Esophagus muscularis mucosa (tissue), 4 donors: Measurements from ENCODE around the gene GRID1. TPM values are rescaled to one million over a fixed set of nuclear protein-coding genes. Genes with fewer than 3 reads are reported as not detected.

Source experiments
- DNase-seq: peaks from one replicate; pipeline ENCODE4 v3.0.0-alpha.2; 2017; ENCODE audit errors: extremely low spot score
- H3K27ac ChIP-seq, 4 donors: fragments of 200-600 bp; sonication (generic); replicated peaks in 1 of 4; 1 replicate in 3 of 4; 2 replicates in 1 of 4; pipeline ENCODE4 v1.5.1; 2016 to 2019; ENCODE audit warnings: mild to moderate bottlenecking in 1 of 4
- H3K27me3 ChIP-seq, 4 donors: fragments of 200-600 bp; sonication (generic); one replicate each; pipeline versions ENCODE4 v1.5.1 to v1.6.0; 2016 to 2019
- H3K36me3 ChIP-seq, 4 donors: fragments of 200-600 bp; sonication (generic); one replicate each; pipeline ENCODE4 v1.5.1; 2016 to 2019
- H3K4me1 ChIP-seq, 4 donors: fragments of 200-600 bp; sonication (generic); one replicate each; pipeline ENCODE4 v1.5.1; 2016 to 2019
- H3K4me3 ChIP-seq, 4 donors: fragments of 200-600 bp; sonication (generic); 1 replicate in 2 of 4; 2 replicates in 2 of 4; pipeline ENCODE4 v1.5.1; 2016 to 2019; ENCODE audit warnings: mild to moderate bottlenecking in 4 of 4, moderate library complexity in 1 of 4
- H3K9me3 ChIP-seq, 4 donors: fragments of 200-600 bp; sonication (generic); 1 replicate in 3 of 4; 2 replicates in 1 of 4; pipeline ENCODE4 v1.5.1; 2016 to 2019
- CTCF ChIP-seq, 3 experiments: fragments of 200-600 bp in 2 of 3; fragments of 450-650 bp in 1 of 3; sonication (generic) in 2 of 3; IDR thresholded peaks; one replicate each; pipeline ENCODE4 v1.5.1; 2017 to 2019; ENCODE audit warnings: antibody characterized with exemption in 3 of 3, mild to moderate bottlenecking in 2 of 3, moderate library complexity in 1 of 3
- EP300 ChIP-seq: sonication (generic); formaldehyde crosslinking; IDR thresholded peaks from one replicate; pipeline ENCODE4 v1.6.1; 2017; ENCODE audit warnings: antibody characterized with exemption
- POLR2A ChIP-seq: fragments of 450-650 bp; IDR thresholded peaks from one replicate; pipeline ENCODE4 v1.6.1; 2017; ENCODE audit warnings: antibody characterized with exemption, moderate library complexity, mild to moderate bottlenecking, low read depth
- POLR2AphosphoS5 ChIP-seq, 2 donors: sonication (generic); formaldehyde crosslinking; IDR thresholded peaks; one replicate each; pipeline ENCODE4 v1.6.1; 2017; ENCODE audit warnings: antibody characterized with exemption in 2 of 2
- WGBS: methylation state at CpG from one replicate; pipeline ENCODE4 v1.1.5; 2018; 5-methylcytosine and 5-hydroxymethylcytosine counted together
- intact Hi-C: fragments of 100-400 bp; cut with DNase I; formaldehyde crosslinking; loops from one replicate; pipeline ENCODE4 v1.15.1; 2023
- small RNA-seq, 3 donors: library from RNA; depleted of rRNA; stranded (forward); fragments of <200 nt; gene quantifications; one replicate each; pipeline ENCODE3, GENCODE V24; 2016
- total RNA-seq, 4 donors: library from RNA; depleted of rRNA; stranded (reverse); fragments of >200 nt; gene quantifications; one replicate each; pipeline versions ENCODE4 v1.1.0 to v1.2.1, GENCODE V29; 2016

The GRID1 gene
- total RNA-seq, 4 donors from 2014 or later, result under 0.01 to 1.3 (median 1.1) TPM

GRCh38 chr10:85557706-85558105 lies 808.9 kb downstream of the GRID1 start:
- no peaks in the 10 kb centered on the region for H3K9me3 ChIP-seq
- H3K4me1 ChIP-seq, result no peaks in the 10 kb centered on the region
- no peaks in the 10 kb centered on the region for H3K27me3 ChIP-seq
- no peak overlapping the region for H3K27ac ChIP-seq
- H3K36me3 ChIP-seq, result no peaks in the 10 kb centered on the region
- DNase-seq, result no peak
- intact Hi-C loops, result no loop called here
- TF ChIP-seq EP300 (no peak), CTCF (IDR thresholded peaks at IDR 0.05) (no peak), POLR2A (no peak), POLR2AphosphoS5 (IDR thresholded peaks at IDR 0.05) (no peak)
- 73% methylated on average over 2 of the region's 2 CpGs for WGBS
- H3K4me3 ChIP-seq, result no peak overlapping the region

- 75% methylated on average over 2 of the region's 2 CpGs for WGBS
- H3K9me3 ChIP-seq, result no peaks in the 10 kb centered on the region
- DNase-seq, result no peak
- H3K4me3 ChIP-seq, result no peak overlapping the region
- H3K27me3 ChIP-seq, result no peaks in the 10 kb centered on the region
- intact Hi-C loops, result no loop called here
- no peak overlapping the region for H3K27ac ChIP-seq
- no peaks in the 10 kb centered on the region for H3K36me3 ChIP-seq
- TF ChIP-seq CTCF (IDR thresholded peaks at IDR 0.05) (no peak), POLR2A (no peak)
- no peaks in the 10 kb centered on the region for H3K4me1 ChIP-seq
Observed at GRCh38 chr10:85557077-85557476, 809.5 kb downstream of the GRID1 start.

Small RNA genes within 50 kb of the gene (small RNA-seq; reads per million reads assigned to genes)
- gene MIR346, result 0 to 0.08 (median 0) reads per million in 3 donors
- gene RF02271, result 0 reads per million in 3 donors
- gene RN7SKP238, result 0 reads per million in 3 donors
- gene RNA5SP322, result 0 reads per million in 3 donors

Other genes starting within 250 kb of the GRID1 start
- gene WAPL, start 155.0 kb upstream of the GRID1 start, total RNA-seq, result 10 to 100 TPM; 34.2 to 40.5 (median 39.3) TPM